GM12874 (cell line): Measurements from ENCODE around the gene ARHGAP26.

ENCODE experiments used
- CTCF ChIP-seq: IDR thresholded peaks from 2 replicates; pipeline ENCODE4 v1.5.1; 2011; ENCODE audit warnings: low read depth, mild to moderate bottlenecking, control low read depth, low read length, moderate library complexity; ENCODE audit not compliant: insufficient read depth

The ARHGAP26 gene

GRCh38 chr5:143216211-143216610 lies 446.0 kb downstream of the ARHGAP26 start:
- TF ChIP-seq CTCF, result no peak

- TF ChIP-seq CTCF, result no peak
Measured at GRCh38 chr5:143217065-143217803, 447.1 kb downstream of the ARHGAP26 start.

- no peak for TF ChIP-seq CTCF
Measured at GRCh38 chr5:143217804-143218160, 447.6 kb downstream of the ARHGAP26 start.

- TF ChIP-seq CTCF, result no peak
Measured at GRCh38 chr5:143218517-143219170, 448.5 kb downstream of the ARHGAP26 start.

GRCh38 chr5:143219696-143220095 lies 449.5 kb downstream of the ARHGAP26 start:
- TF ChIP-seq CTCF, result no peak

- no peak for TF ChIP-seq CTCF
Measured at GRCh38 chr5:143220748-143221251, 450.6 kb downstream of the ARHGAP26 start.

- no peak for TF ChIP-seq CTCF
Measured at GRCh38 chr5:143222287-143223231, 452.4 kb downstream of the ARHGAP26 start.
